SK-N-SH treated with all-trans-retinoic acid at 6 μM for 48 hours (cell line): ENCODE data around the gene SLX4IP.

Experiments used
- ATAC-seq: fragments of 200-7000 bp; cut with Tn5 transposase; 3 replicates; pipeline ENCODE4 v1.9.1; 2020; ENCODE audit warnings: mild to moderate bottlenecking, moderate library complexity
- ARNTL ChIP-seq: fragments of 450-650 bp; formaldehyde crosslinking; IDR thresholded peaks from 2 replicates; pipeline ENCODE4 v1.5.0; 2020; ENCODE audit warnings: low read depth, mild to moderate bottlenecking, moderate library complexity, borderline replicate concordance
- BACH2 ChIP-seq: fragments of 250-450 bp; sonication (Bioruptor Pico); IDR thresholded peaks from 2 replicates; pipeline ENCODE4 v1.9.0; 2021; ENCODE audit warnings: mild to moderate bottlenecking, borderline replicate concordance
- CREB5 ChIP-seq: fragments of 250-450 bp; sonication (Bioruptor Pico); IDR thresholded peaks from 2 replicates; pipeline ENCODE4 v1.5.1; 2020; ENCODE audit warnings: low read depth, mild to moderate bottlenecking, moderate library complexity
- CSRNP3 ChIP-seq: fragments of 250-450 bp; sonication (Bioruptor Pico); IDR thresholded peaks from 2 replicates; pipeline ENCODE4 v1.5.1; 2021; ENCODE audit warnings: mild to moderate bottlenecking, moderate library complexity
- ESRRG ChIP-seq: fragments of 250-450 bp; sonication (Bioruptor Pico); IDR thresholded peaks from 2 replicates; pipeline ENCODE4 v1.6.1; 2021; ENCODE audit warnings: mild to moderate bottlenecking
- GLIS3 ChIP-seq: fragments of 250-450 bp; sonication (Bioruptor Pico); IDR thresholded peaks from 2 replicates; pipeline ENCODE4 v1.5.0; 2020; ENCODE audit warnings: mild to moderate bottlenecking, moderate library complexity
- ISL1 ChIP-seq: fragments of 250-450 bp; sonication (Bioruptor Pico); IDR thresholded peaks from 2 replicates; pipeline ENCODE4 v2.1.2; 2022; ENCODE audit warnings: mild to moderate bottlenecking, moderate library complexity
- OSR1 ChIP-seq: fragments of 250-450 bp; sonication (Bioruptor Pico); IDR thresholded peaks from 2 replicates; pipeline ENCODE4 v1.8.0; 2022; ENCODE audit warnings: moderate library complexity, mild to moderate bottlenecking, inconsistent platforms
- PATZ1 ChIP-seq: fragments of 250-450 bp; sonication (Bioruptor Pico); IDR thresholded peaks from 2 replicates; pipeline ENCODE4 v1.8.0; 2020; ENCODE audit warnings: mild to moderate bottlenecking, moderate library complexity, borderline replicate concordance
- PPARA ChIP-seq: fragments of 250-450 bp; sonication (Bioruptor Pico); IDR thresholded peaks from 2 replicates; pipeline ENCODE4 v1.5.0; 2020; ENCODE audit warnings: mild to moderate bottlenecking, borderline replicate concordance
- RARB ChIP-seq: fragments of 250-450 bp; sonication (Bioruptor Pico); IDR thresholded peaks from 2 replicates; pipeline ENCODE4 v1.8.0; 2021; ENCODE audit warnings: mild to moderate bottlenecking, moderate library complexity
- SNAI2 ChIP-seq: fragments of 250-450 bp; sonication (Bioruptor Pico); IDR thresholded peaks from 2 replicates; pipeline ENCODE4 v1.5.0; 2020; ENCODE audit warnings: mild to moderate bottlenecking, moderate library complexity
- TCF4 ChIP-seq: fragments of 250-450 bp; sonication (Bioruptor Pico); IDR thresholded peaks from 2 replicates; pipeline ENCODE4 v1.8.0; 2021; ENCODE audit warnings: mild to moderate bottlenecking, moderate library complexity, borderline replicate concordance
- TOX ChIP-seq: fragments of 250-450 bp; sonication (Bioruptor Pico); IDR thresholded peaks from 2 replicates; pipeline ENCODE4 v1.8.0; 2021; ENCODE audit warnings: mild to moderate bottlenecking, moderate library complexity, borderline replicate concordance
- TSHZ2 ChIP-seq: fragments of 250-450 bp; sonication (Bioruptor Pico); IDR thresholded peaks from 2 replicates; pipeline ENCODE4 v1.5.0; 2020; ENCODE audit warnings: mild to moderate bottlenecking, moderate library complexity
- ZC3H10 ChIP-seq: fragments of 250-450 bp; sonication (Bioruptor Pico); IDR thresholded peaks from 2 replicates; pipeline ENCODE4 v1.5.1; 2021; ENCODE audit warnings: mild to moderate bottlenecking, moderate library complexity
- ZFP3 ChIP-seq: fragments of 250-450 bp; sonication (Bioruptor Pico); IDR thresholded peaks from 2 replicates; pipeline ENCODE4 v1.5.0; 2020; ENCODE audit warnings: mild to moderate bottlenecking, moderate library complexity
- ZFP30 ChIP-seq: fragments of 450-650 bp; formaldehyde crosslinking; IDR thresholded peaks from 2 replicates; pipeline ENCODE4 v1.5.0; 2022; ENCODE audit warnings: mild to moderate bottlenecking, moderate library complexity
- ZNF565 ChIP-seq: fragments of 450-650 bp; formaldehyde crosslinking; conservative IDR thresholded peaks from 2 replicates; pipeline ENCODE4 v1.5.0; 2020; ENCODE audit warnings: low read depth, mild to moderate bottlenecking, moderate library complexity
- ZNF70 ChIP-seq: fragments of 450-650 bp; formaldehyde crosslinking; IDR thresholded peaks from 2 replicates; pipeline ENCODE4 v1.5.0; 2020; ENCODE audit warnings: mild to moderate bottlenecking, moderate library complexity
- ZNF8 ChIP-seq: fragments of 450-650 bp; formaldehyde crosslinking; IDR thresholded peaks from 2 replicates; pipeline ENCODE4 v1.5.0; 2020; ENCODE audit warnings: mild to moderate bottlenecking, moderate library complexity

SLX4IP gene

GRCh38 chr20:10666221-10667076 is 231.3 kb downstream of the SLX4IP start:
- no peak for ATAC-seq
- TF ChIP-seq ARNTL (CRISPR knock-in tag): no peak
- TF ChIP-seq OSR1 (CRISPR knock-in tag): no peak
- no peak for TF ChIP-seq TSHZ2 (CRISPR knock-in tag)
- TF ChIP-seq GLIS3: no peak
- no peak for TF ChIP-seq PATZ1 (CRISPR knock-in tag)
- no peak for TF ChIP-seq TCF4 (CRISPR knock-in tag)
- TF ChIP-seq ZFP30 (CRISPR knock-in tag): no peak
- no peak for TF ChIP-seq RARB (CRISPR knock-in tag)
- TF ChIP-seq BACH2 (CRISPR knock-in tag): no peak
- no peak for TF ChIP-seq ISL1 (CRISPR knock-in tag)
- no peak for TF ChIP-seq CREB5 (CRISPR knock-in tag)
- no peak for TF ChIP-seq ZNF565
- TF ChIP-seq, all 23 proteins: peak for 0

GRCh38 chr20:10667077-10667401 is 231.9 kb downstream of the SLX4IP start:
- ATAC-seq: no peak

GRCh38 chr20:10667560-10668167 is 232.6 kb downstream of the SLX4IP start:
- no peak for ATAC-seq

More at GRCh38 chr20:10667077-10667401, 231.9 kb downstream of the SLX4IP start:
- TF ChIP-seq ZNF8 (CRISPR knock-in tag) (no peak), CREB5 (CRISPR knock-in tag) (no peak), ZNF70 (CRISPR knock-in tag) (no peak), ZC3H10 (CRISPR knock-in tag) (no peak)

More at GRCh38 chr20:10667560-10668167, 232.6 kb downstream of the SLX4IP start:
- no peak for TF ChIP-seq PPARA (CRISPR knock-in tag)
- no peak for TF ChIP-seq TOX (CRISPR knock-in tag)
- TF ChIP-seq BACH2 (CRISPR knock-in tag): no peak
- no peak for TF ChIP-seq SNAI2 (CRISPR knock-in tag)
- no peak for TF ChIP-seq ZNF8 (CRISPR knock-in tag)
- TF ChIP-seq ESRRG (CRISPR knock-in tag): no peak
- TF ChIP-seq ZFP3: no peak
- TF ChIP-seq CSRNP3 (CRISPR knock-in tag): no peak
- no peak for TF ChIP-seq ZNF70 (CRISPR knock-in tag)
